Erythroblast (primary cell): ENCODE results near the gene CARD18.

Experiments used
- GATA1 ChIP-seq: IDR thresholded peaks from 2 replicates; pipeline ENCODE4 v1.6.1; 2011; ENCODE audit warnings: low read depth, mild to moderate bottlenecking, control low read depth, low read length, moderate library complexity
- POLR2A ChIP-seq: IDR thresholded peaks from 2 replicates; pipeline ENCODE4 v1.6.1; 2011; ENCODE audit warnings: mild to moderate bottlenecking, low read length

GRCh38 chr11:105168457-105168856, 28.9 kb upstream of the CARD18 start:
- TF ChIP-seq POLR2A (no peak), GATA1 (no peak)
